ENCODE results near the gene PCSK4. TPM values are rescaled to one million over a fixed set of nuclear protein-coding genes. Genes with fewer than 3 reads are reported as not detected.

PCSK4 gene
- total and polyA plus RNA-seq, 9 of the 15 experiments (the other 6 are each of a cell fraction or from before 2014, with no cell fraction given), result 0.01 to 9.1 (median 2.1) TPM; not detected in 1

DNA sequence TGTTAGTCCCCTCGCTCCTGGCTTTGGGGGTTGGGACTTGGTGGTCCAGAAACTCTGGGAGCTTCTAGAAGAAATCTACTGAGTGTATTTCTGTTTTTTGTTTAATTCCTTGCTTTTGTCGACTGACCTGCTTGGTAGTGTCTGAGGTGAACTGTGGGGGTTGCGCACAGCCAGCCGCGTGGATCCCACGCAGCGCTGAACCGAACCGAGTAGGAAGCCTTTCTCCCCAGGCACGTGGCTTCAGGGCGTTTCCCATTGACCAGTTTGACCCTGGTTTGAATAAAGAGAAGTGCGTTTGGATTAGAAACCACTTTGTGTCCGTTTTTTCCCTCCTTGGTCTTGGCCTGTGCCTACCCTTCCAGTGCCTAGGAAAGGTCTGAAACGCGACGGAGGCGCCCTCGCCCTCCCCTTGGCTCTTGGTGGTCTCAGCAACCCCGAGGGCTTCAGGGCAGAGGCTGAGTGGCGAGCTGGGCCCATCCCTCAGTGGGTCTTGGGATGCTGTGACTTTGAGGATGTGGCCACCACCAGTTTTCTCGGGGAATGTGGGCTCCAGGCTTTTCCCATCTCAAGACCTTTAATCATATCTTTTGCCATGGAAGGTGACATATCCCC lies 54.7 kb downstream of the PCSK4 start (continued):
- TF ChIP-seq, protein P1, sequence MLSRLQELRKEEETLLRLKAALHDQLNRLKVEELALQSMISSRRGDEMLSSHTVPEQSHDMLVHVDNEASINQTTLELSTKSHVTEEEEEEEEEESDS (CRISPR knock-in tag; IDR thresholded peaks at IDR 0.05), result no peak
- TF ChIP-seq ZNF785 (CRISPR knock-in tag; IDR thresholded peaks at IDR 0.05) (no peak), CHD4 (IDR thresholded peaks at IDR 0.05; ENCODE audit: insufficient read depth, insufficient replicate concordance, low read depth, low read length, poor library complexity, severe bottlenecking) (no peak), EP400 (IDR thresholded peaks at IDR 0.05) (no peak; the same call in 1 of the 2 replicates), ZC3H11A (IDR thresholded peaks at IDR 0.05; ENCODE audit: low read depth, low read length) (no peak), RBM39 (optimal IDR thresholded peaks at IDR 0.05; ENCODE audit: low read depth, low read length) (no peak), RAD51 (IDR thresholded peaks at IDR 0.05; ENCODE audit: borderline replicate concordance, low read depth) (peak; percentile 30; the same call in 1 of the 2 replicates), ZNF347 (CRISPR knock-in tag; IDR thresholded peaks at IDR 0.05; ENCODE audit: low read depth) (no peak), DIDO1 (tag; IDR thresholded peaks at IDR 0.05; ENCODE audit: low read depth) (no peak)
- TF ChIP-seq, protein P2, sequence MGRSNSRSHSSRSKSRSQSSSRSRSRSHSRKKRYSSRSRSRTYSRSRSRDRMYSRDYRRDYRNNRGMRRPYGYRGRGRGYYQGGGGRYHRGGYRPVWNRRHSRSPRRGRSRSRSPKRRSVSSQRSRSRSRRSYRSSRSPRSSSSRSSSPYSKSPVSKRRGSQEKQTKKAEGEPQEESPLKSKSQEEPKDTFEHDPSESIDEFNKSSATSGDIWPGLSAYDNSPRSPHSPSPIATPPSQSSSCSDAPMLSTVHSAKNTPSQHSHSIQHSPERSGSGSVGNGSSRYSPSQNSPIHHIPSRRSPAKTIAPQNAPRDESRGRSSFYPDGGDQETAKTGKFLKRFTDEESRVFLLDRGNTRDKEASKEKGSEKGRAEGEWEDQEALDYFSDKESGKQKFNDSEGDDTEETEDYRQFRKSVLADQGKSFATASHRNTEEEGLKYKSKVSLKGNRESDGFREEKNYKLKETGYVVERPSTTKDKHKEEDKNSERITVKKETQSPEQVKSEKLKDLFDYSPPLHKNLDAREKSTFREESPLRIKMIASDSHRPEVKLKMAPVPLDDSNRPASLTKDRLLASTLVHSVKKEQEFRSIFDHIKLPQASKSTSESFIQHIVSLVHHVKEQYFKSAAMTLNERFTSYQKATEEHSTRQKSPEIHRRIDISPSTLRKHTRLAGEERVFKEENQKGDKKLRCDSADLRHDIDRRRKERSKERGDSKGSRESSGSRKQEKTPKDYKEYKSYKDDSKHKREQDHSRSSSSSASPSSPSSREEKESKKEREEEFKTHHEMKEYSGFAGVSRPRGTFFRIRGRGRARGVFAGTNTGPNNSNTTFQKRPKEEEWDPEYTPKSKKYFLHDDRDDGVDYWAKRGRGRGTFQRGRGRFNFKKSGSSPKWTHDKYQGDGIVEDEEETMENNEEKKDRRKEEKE (IDR thresholded peaks at IDR 0.05; ENCODE audit: borderline replicate concordance in 1 of 2, control insufficient read depth in 1 of 2, low read depth in 2 of 2, low read length in 1 of 2), result no peak
- TF ChIP-seq, protein P3, sequence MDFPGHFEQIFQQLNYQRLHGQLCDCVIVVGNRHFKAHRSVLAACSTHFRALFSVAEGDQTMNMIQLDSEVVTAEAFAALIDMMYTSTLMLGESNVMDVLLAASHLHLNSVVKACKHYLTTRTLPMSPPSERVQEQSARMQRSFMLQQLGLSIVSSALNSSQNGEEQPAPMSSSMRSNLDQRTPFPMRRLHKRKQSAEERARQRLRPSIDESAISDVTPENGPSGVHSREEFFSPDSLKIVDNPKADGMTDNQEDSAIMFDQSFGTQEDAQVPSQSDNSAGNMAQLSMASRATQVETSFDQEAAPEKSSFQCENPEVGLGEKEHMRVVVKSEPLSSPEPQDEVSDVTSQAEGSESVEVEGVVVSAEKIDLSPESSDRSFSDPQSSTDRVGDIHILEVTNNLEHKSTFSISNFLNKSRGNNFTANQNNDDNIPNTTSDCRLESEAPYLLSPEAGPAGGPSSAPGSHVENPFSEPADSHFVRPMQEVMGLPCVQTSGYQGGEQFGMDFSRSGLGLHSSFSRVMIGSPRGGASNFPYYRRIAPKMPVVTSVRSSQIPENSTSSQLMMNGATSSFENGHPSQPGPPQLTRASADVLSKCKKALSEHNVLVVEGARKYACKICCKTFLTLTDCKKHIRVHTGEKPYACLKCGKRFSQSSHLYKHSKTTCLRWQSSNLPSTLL (IDR thresholded peaks at IDR 0.05), result 0 out of 2 replicates have a peak, but pooled peaks have one; percentile 39
- TF ChIP-seq, protein P4, sequence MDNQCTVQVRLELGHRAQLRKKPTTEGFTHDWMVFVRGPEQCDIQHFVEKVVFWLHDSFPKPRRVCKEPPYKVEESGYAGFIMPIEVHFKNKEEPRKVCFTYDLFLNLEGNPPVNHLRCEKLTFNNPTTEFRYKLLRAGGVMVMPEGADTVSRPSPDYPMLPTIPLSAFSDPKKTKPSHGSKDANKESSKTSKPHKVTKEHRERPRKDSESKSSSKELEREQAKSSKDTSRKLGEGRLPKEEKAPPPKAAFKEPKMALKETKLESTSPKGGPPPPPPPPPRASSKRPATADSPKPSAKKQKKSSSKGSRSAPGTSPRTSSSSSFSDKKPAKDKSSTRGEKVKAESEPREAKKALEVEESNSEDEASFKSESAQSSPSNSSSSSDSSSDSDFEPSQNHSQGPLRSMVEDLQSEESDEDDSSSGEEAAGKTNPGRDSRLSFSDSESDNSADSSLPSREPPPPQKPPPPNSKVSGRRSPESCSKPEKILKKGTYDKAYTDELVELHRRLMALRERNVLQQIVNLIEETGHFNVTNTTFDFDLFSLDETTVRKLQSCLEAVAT (IDR thresholded peaks at IDR 0.05), result no peak
- TF ChIP-seq, protein P5, sequence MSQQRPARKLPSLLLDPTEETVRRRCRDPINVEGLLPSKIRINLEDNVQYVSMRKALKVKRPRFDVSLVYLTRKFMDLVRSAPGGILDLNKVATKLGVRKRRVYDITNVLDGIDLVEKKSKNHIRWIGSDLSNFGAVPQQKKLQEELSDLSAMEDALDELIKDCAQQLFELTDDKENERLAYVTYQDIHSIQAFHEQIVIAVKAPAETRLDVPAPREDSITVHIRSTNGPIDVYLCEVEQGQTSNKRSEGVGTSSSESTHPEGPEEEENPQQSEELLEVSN (IDR thresholded peaks at IDR 0.05; ENCODE audit: borderline replicate concordance in 1 of 2, extremely low read depth in 1 of 2, insufficient read depth in 1 of 2, insufficient read length in 1 of 2, low read depth in 1 of 2, low read length in 1 of 2, poor library complexity in 1 of 2, severe bottlenecking in 1 of 2), result peak; percentile 46 to 71
